Midbrain (tissue), 1 donor: ENCODE results near the gene KIF6.
"Not testable (repeated sequence)": the region's sequence is repeated elsewhere in the genome, so short reads cannot be mapped to it uniquely, and the experiment has no call there.

ENCODE experiments used
- DNase-seq: peaks from one replicate; lab custom pipeline; 2025; lab: John Stamatoyannopoulos, UW

The KIF6 gene

GRCh38 chr6:39553860-39554802, 171.1 kb downstream of the KIF6 start:
- DNase-seq: no peak

- DNase-seq: no peak
These were observed 172.2 kb downstream of the KIF6 start for GRCh38 chr6:39553029-39553428.

GRCh38 chr6:39550191-39550590, 175.0 kb downstream of the KIF6 start:
- no peak for DNase-seq

GRCh38 chr6:39546731-39547130, 178.5 kb downstream of the KIF6 start:
- DNase-seq: no peak

GRCh38 chr6:39543950-39544349, 181.3 kb downstream of the KIF6 start:
- DNase-seq: no peak

GRCh38 chr6:39543095-39543494, 182.1 kb downstream of the KIF6 start:
- DNase-seq: no peak

- no peak for DNase-seq
These were observed 184.8 kb downstream of the KIF6 start for GRCh38 chr6:39540454-39540853.

GRCh38 chr6:39530201-39530759, 194.9 kb downstream of the KIF6 start:
- no peak for DNase-seq

GRCh38 chr6:39527792-39528564, 197.2 kb downstream of the KIF6 start:
- no peak for DNase-seq

GRCh38 chr6:39524007-39524406, 201.2 kb downstream of the KIF6 start:
- DNase-seq: no peak

GRCh38 chr6:39521958-39522357, 203.2 kb downstream of the KIF6 start:
- no peak for DNase-seq

GRCh38 chr6:39520916-39521315, 204.3 kb downstream of the KIF6 start:
- no peak for DNase-seq

- DNase-seq: no peak
These were observed 204.8 kb downstream of the KIF6 start for GRCh38 chr6:39520411-39520810.

GRCh38 chr6:39518221-39518620, 207.0 kb downstream of the KIF6 start:
- DNase-seq: no peak

GRCh38 chr6:39517756-39518155, 207.5 kb downstream of the KIF6 start:
- DNase-seq: no peak

GRCh38 chr6:39516471-39516870, 208.7 kb downstream of the KIF6 start:
- no peak for DNase-seq

- no peak for DNase-seq
These were observed 209.7 kb downstream of the KIF6 start for GRCh38 chr6:39515471-39515870.

GRCh38 chr6:39515006-39515405, 210.2 kb downstream of the KIF6 start:
- DNase-seq: no peak

GRCh38 chr6:39509831-39510230, 215.4 kb downstream of the KIF6 start:
- DNase-seq: not testable (repeated sequence)

GRCh38 chr6:39508515-39508914, 216.7 kb downstream of the KIF6 start:
- no peak for DNase-seq

- no peak for DNase-seq
These were observed 217.7 kb downstream of the KIF6 start for GRCh38 chr6:39507331-39507998.

- DNase-seq: not testable (repeated sequence)
These were observed 222.7 kb downstream of the KIF6 start for GRCh38 chr6:39502362-39502955.
